ENCODE data around the gene NOVA1. TPM values are rescaled to one million over a fixed set of nuclear protein-coding genes. Genes with fewer than 3 reads are reported as not detected.

NOVA1 gene
- total and polyA plus RNA-seq, 2 of the 4 experiments (the other 2 are of a cell fraction), result 0.90 to 3.0 TPM

DNA sequence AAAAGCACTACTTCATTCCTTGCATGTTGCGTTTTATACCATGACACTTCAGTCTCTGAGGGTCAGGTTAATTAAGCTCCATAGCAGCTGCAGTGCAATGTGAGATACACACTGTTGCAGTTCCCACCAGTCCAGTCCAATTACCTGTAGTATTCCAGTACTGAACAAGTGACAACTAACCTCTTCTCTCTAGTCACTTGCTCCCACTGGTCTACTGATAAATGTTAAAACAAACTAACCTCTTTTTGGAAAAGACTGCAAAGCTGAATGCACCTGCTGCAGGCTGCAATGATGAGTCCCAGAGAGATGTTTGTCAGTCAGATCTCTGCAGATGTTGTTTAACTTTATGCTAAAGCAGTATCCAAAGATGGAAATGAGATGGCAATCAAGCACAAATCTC is 7.9 kb downstream of the NOVA1 start:
- Histone ChIP-seq H2AK9ac (replicated peaks; ENCODE audit: low read depth, low read length, poor library complexity) (no peak overlapping the region), H3K14ac (replicated peaks; ENCODE audit: low read depth, low read length) (no peak overlapping the region), H3K18ac (ENCODE audit: low read depth, low read length) (no peak overlapping the region), H2AK5ac (ENCODE audit: low read depth, low read length) (no peak overlapping the region), H4K20me1 (ENCODE audit: insufficient read depth, low read length) (no peaks in the 10 kb centered on the region), H4K8ac (ENCODE audit: low read depth in 2 of 2, low read length in 2 of 2) (no peak overlapping the region), H3K56ac (ENCODE audit: extremely low read depth, insufficient read depth, low read length) (no peak overlapping the region), H4K91ac (ENCODE audit: insufficient read depth, low read depth, low read length) (no peak overlapping the region), H2BK20ac (ENCODE audit: low read depth, low read length) (no peak overlapping the region), H3K27ac (ENCODE audit: insufficient read depth, low read length) (no peak overlapping the region), H3K4me1 (ENCODE audit: control insufficient read depth, insufficient read depth, low read length) (no peaks in the 10 kb centered on the region), H3K79me1 (ENCODE audit: low read depth in 1 of 2, low read length in 2 of 2) (no peaks in the 10 kb centered on the region), H3K4ac (ENCODE audit: low read depth, low read length) (no peak overlapping the region), H3K36me3 (ENCODE audit: control insufficient read depth, insufficient read depth, low read length) (no peaks in the 10 kb centered on the region), H2AFZ (replicated peaks; ENCODE audit: low read length, poor library complexity) (no peak overlapping the region), H2BK5ac (ENCODE audit: low read depth, low read length, poor library complexity, severe bottlenecking) (no peak overlapping the region), H3K23ac (ENCODE audit: low read depth, low read length) (no peak overlapping the region), H3K4me3 (ENCODE audit: insufficient read depth, low read depth, low read length) (no peak overlapping the region), H3K9me3 (ENCODE audit: control insufficient read depth, insufficient read depth, low read length) (no peaks in the 10 kb centered on the region), H3K27me3 (ENCODE audit: control insufficient read depth, insufficient read depth, low read length) (no peaks in the 10 kb centered on the region), H2BK15ac (ENCODE audit: low read depth, low read length) (no peak overlapping the region), H4K5ac (ENCODE audit: low read depth, low read length) (no peak overlapping the region), H2BK120ac (ENCODE audit: low read depth, low read length) (no peak overlapping the region), H3K9me1 (ENCODE audit: insufficient read depth, low read length) (no peaks in the 10 kb centered on the region), H3K4me2 (ENCODE audit: low read depth, low read length) (no peak overlapping the region), H3K9ac (ENCODE audit: low read depth, low read length) (no peak overlapping the region)
- ATAC-seq (ENCODE audit: low read depth) (no peak), DNase-seq (no peak)
- BruUV-seq (replicated peaks), result no TSS peak
- ChIA-PET POLR2A (ENCODE audit: unreplicated experiment) (no interaction called here), CTCF (no interaction called here)
- TF ChIP-seq CHD1 (IDR thresholded peaks at IDR 0.05; ENCODE audit: low read depth, low read length) (no peak), NFE2L2 (IDR thresholded peaks at IDR 0.05; ENCODE audit: low read depth, low read length) (no peak), RCOR1 (IDR thresholded peaks at IDR 0.05; ENCODE audit: insufficient replicate concordance, low read length) (no peak), BHLHE40 (IDR thresholded peaks at IDR 0.05; ENCODE audit: low read depth, low read length) (no peak), RFX5 (IDR thresholded peaks at IDR 0.05; ENCODE audit: low read depth, low read length) (no peak), SMC3 (IDR thresholded peaks at IDR 0.05; ENCODE audit: low read depth, low read length) (no peak), FOS (IDR thresholded peaks at IDR 0.05; ENCODE audit: low read depth, low read length) (no peak), CEBPB (IDR thresholded peaks at IDR 0.05; ENCODE audit: low read depth, low read length) (no peak), MAFK (IDR thresholded peaks at IDR 0.05; ENCODE audit: low read depth, low read length) (no peak), MXI1 (IDR thresholded peaks at IDR 0.05; ENCODE audit: borderline replicate concordance, low read depth, low read length) (no peak)
- TF ChIP-seq, protein P1, sequence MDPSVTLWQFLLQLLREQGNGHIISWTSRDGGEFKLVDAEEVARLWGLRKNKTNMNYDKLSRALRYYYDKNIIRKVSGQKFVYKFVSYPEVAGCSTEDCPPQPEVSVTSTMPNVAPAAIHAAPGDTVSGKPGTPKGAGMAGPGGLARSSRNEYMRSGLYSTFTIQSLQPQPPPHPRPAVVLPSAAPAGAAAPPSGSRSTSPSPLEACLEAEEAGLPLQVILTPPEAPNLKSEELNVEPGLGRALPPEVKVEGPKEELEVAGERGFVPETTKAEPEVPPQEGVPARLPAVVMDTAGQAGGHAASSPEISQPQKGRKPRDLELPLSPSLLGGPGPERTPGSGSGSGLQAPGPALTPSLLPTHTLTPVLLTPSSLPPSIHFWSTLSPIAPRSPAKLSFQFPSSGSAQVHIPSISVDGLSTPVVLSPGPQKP (IDR thresholded peaks at IDR 0.05; ENCODE audit: borderline replicate concordance, low read depth, low read length), result no peak
- in situ Hi-C loops (cut with MboI; ENCODE audit: low sequenced_read_pairs), result no loop called here
- dilution Hi-C loops (cut with HindIII; ENCODE audit: low sequenced_read_pairs, unreplicated experiment), result no loop called here
- 100% methylated on average over 1 of the region's 1 CpG; no CpG with 5 or more reads in 1 of the 2 experiments for WGBS, 2 experiments (ENCODE audit: extremely low coverage in 2 of 2, insufficient read length in 1 of 2)
- intact Hi-C loops (cut with micrococcal nuclease), result loop anchor here (10.0 kb wide), 1 partner anchor 305 kb away; no protein-coding TSS in a partner anchor
